NK-92 (cell line): ENCODE measurements around the gene STK25.

Source experiments
- DNase-seq: peaks from one replicate; lab custom pipeline; 2025; ENCODE audit not compliant: unreplicated experiment; lab: John Stamatoyannopoulos, UW

The STK25 gene

DNA sequence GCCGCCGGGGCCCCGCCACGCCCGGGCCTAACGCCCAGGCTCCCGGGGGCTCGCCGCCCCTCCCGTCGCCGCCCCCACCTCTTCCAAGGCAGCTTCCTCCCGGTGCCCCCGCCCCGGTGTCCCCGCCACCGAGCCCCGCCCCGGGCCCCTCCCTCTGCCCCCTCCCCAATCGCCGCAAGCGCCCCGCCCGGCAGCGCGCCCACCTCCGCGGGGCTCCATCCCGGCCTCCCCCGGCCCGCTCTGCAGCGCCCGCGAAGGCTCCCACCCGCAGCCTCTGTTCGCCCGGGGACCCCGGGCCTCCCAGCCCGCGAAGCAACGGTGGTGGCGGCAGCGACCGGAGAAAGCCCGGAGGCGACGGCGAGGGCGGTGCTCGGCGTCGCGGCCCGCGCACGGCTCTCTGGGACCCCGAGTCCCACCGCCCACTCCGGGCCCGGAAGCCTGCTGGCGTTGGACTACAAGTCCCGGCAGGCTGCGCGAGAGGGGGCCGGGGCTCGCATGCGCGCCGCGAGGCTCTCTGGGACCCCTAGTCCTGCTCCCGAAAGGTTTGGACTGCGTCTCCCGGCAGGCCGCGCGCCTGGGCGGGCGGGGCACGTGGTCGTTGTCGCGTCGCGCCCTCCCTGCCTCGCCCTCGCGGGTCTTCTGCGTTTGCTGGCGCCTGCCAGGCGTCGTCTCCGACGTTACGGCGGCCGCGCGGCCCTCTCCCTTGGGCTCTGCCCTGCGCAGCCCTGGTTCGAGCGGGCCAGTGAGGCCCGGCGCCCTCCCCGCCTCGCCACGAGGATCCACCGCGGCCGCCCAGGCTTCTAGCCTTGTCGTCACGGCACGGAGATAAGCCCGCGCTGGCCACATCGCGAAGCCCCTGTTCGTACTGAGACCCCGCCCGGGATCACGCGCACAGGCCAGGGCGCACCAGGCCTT is at the start of gene STK25:
STK25 (minus strand) TSS at position 345 of the 915 bp plus-strand sequence. CDS start 549 bp downstream, outside the sequence.
- peak; percentile 76 for DNase-seq

DNA sequence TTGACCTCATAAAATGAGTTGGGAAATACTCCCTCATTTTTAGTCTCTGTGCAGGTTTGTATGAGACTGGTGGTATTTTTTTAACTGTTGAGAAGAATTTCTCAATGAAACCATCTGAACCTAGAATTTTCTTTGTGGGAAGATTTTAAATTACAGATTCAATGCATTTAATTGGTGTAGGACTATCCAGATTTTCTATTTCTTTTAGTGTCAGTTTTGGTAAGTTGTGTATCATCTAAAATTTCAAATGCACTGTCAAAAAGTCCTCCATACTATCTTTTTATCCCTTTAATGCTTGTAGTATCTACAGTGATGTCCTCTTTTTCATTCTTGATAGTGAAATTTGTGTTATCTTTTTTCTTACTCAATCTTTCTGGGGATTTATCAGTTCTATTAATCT is 48.4 kb upstream of the STK25 start:
- no peak for DNase-seq

DNA sequence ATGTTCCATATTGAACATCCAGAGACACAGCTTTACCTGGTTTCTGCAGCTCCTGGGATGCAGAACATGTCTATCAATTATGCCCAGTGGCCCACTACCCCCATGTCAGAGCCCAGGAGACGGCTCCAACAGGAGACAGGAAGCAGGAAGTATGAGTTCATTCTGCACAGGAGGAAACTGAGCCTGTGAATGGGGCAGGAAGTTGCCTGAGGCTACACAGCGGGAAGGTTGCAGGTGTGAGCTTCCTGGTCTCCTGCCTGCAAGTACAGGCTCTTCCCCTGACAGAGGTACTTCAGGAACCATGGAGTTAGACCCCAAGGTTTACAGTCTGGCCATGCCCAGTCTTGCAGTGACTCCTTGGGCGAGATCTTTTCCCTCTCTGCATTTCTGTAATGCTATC is 47.3 kb upstream of the STK25 start:
- DNase-seq = no peak

DNA sequence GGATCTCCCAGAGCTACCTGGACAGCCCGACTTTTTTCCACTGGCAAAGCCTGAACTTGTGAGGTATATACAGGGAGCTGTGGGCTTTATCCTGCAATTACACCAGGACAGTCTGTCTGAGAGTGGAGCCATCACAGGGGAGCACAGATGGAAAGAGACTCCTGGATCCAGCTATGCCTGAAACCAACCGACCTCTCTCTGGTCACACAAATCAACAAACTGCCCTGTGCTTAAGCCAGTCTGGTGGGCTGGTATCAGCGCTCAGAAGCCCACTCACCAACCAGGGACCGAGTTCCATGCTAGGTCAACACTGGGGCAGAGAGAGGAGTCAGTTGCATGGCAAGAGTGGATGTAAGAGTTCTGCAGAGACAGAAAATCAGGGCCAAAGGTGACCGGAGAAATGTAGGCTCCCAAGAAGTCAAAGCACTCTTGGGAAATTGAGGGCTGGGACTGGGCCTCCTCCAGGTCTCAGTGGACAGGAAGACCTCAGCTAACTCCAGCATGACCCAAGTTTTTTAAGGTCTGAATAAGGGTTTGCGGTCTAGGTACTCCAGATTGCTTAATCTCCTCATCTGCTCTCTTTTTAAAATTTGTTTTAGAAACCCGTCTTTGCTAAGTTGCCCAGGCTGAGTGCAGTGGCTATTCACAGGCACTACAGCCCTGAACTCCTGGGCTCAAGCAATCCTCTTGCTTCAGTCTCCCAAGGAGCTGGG is 46.4 kb upstream of the STK25 start:
- no peak for DNase-seq

DNA sequence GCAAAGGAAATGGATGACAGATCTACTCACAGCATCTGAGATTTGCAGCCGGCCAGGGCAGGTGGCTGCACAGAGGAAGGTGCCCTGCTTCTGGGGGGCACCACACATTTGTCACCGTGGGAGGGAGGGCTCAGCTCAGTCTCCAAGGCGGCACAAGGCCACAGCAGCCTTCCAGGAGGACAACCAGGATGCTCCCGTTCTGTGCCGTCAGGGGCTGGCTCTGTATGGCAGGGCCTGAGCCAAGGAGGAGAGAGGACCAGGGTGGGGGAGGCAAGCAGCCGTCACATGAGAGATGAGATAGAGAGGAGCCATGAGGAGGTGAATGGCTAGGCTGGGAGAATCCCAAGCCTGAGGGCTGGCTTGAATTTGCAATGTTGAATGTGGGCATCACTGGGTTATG is 45.6 kb upstream of the STK25 start:
- no peak for DNase-seq

DNA sequence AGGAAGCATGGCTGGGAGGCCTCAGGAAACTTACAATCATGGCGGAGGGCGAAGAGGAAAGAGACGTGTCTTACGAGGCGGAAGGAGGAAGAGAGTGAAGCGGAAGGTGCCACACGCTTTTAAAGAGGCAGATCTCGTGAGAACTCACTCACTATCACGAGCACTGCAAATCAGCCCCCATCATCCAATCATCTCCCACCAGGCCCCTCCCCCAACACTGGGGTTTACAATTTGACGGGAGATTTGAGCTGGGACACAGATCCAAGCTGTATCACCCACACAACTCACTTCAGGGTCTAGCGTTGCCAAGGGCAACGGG is 45.1 kb upstream of the STK25 start:
- no peak for DNase-seq

DNA sequence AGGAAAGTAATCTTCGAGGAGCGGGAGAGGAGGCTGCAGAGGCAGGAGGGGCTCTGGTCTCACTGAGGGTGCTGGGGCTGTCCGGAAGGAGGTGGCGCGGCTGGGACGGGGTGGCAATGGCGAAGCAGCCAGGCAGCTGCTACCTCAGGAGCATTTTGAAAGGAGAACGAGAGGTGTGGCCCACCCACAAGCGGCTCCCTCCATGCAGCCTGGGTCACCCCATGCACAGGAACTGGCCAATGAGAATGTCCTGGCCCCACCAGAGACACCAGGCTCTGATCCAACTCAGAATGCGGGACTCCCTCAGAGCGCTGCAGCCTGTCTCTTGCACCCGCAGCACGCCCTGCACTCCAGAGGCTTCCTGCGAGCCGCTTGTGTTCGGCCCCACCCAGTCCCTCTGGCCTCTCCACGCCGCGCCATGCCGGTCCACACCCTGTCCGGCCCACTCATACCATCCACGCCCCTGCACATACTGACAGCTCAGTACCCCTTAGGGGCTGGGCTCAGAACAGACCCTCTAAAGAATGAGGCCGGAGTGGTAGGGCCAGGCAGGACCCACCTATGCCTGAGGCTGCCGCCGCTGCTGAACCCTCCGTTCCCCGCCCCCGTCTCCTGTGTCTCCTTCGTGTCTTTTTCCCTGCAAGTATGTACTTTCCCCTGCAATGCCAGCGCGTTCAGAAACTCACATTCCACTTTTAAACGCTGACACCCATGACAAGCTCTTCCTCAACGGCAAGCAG is 43.8 kb upstream of the STK25 start:
- no peak for DNase-seq

DNA sequence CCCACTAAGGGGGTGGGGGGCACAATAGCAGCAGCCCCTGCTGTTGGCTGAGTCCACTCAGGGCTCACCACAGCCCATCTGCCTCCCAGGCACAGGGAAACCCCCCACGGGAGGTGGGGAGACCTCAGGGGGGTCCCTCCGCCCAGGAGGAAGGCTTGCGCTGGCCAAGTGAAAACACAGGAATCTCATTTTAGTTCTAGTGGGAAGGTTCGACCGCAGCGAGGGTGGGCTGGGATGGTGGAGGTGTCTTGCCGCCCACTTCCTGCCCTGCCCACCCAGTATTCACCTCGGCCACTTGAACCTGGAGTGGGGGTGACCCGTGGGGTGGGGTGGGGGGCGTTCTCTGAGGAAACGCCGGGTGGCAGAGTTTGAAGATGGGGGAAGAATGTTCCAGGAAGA is 43.2 kb upstream of the STK25 start:
- DNase-seq = no peak

DNA sequence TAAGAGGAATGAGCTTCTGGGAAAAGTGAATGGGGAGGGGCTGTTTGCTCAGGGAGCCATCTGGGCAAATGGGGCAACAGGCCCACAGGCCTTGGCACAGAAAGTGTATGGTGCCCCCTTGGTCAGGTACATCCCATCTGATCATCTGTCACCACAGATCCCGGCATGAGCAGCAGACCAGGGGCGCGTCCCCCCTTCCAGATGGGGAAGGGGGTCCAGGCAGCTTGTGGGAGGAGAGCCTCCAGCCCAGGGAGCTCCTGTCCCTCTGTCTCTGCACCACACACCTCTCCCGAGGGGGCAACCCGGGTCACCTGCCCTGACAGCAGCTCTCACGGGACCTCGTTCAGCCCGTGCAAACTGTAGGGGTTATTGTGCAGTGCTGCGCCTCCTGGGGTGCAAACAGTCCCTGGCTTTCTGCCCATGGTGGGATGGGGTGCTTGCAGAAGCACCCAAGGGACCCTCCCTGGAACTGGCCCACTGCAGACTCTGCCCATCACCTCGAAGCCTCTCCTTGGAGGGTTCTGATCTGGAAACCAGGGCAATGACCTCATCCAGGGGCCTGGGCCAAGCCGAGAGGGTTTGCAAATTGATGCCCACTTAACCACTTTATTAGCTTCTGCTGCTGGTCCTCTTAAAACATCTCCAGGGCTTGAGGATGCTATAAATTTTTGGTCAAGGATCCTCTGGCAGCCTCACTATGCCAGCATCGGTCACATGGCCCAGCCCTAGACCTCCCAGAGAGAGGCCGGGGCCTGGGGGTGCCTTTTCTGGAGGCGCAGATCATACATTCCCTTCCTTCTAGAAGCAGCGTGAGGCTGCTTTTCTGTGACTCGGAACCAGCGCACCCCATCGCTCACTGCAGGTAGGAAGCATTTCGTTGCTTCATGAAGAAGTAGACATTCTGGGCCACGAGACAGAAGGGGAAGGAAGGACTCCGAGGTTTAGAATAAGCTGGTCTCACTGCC is 42.5 kb upstream of the STK25 start:
- no peak for DNase-seq

DNA sequence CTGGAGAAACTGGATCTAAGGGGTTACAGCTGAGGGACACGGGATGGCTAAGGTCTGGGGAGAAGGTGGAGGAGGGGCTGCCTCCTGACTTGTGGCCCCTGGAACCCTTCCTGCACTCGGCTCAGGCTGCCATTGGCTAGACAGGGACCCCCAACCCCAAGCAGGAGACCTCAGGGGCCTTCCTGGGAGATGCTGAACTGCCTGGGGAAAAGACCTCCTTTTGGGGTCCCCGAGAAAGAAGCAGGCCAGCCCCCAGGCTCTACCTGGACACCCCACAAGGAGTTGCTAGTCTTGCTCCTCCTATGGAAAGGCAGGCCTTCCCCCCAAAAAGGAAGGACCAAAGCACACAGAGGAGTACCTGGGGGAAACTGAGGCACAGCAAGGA is 40.1 kb upstream of the STK25 start:
- DNase-seq = no peak

DNA sequence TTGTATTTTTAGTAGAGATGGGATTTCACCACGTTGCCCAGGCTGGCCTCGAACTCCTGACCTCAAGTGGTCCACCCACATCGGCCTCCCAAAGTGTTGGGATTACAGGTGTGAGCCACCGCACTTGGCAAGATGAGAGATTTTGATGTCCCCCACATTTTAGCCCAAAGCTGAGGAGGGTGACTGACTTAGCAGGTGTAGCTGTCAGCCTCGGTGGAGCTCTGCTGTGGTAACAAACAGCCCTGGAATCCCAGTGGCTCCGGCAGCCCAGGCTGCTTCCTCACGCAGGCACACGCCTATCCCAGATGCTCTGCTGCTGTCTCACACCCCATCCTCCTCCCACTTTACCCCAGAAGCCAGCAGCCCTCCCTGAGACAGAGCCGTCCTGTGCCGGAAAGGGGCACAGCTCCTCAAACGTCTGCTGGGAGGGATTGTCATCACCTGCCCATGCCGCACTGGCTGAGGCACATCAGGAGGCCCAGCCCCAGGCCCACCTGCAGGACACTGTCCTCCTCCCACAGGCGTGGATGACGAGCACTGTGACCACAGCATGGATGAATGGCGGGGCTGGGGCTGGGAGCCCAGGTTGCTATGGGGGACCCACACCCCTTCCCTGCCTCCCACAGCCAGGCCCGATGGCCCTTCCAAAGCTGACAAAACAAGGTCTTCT is 39.5 kb upstream of the STK25 start:
- no peak for DNase-seq

DNA sequence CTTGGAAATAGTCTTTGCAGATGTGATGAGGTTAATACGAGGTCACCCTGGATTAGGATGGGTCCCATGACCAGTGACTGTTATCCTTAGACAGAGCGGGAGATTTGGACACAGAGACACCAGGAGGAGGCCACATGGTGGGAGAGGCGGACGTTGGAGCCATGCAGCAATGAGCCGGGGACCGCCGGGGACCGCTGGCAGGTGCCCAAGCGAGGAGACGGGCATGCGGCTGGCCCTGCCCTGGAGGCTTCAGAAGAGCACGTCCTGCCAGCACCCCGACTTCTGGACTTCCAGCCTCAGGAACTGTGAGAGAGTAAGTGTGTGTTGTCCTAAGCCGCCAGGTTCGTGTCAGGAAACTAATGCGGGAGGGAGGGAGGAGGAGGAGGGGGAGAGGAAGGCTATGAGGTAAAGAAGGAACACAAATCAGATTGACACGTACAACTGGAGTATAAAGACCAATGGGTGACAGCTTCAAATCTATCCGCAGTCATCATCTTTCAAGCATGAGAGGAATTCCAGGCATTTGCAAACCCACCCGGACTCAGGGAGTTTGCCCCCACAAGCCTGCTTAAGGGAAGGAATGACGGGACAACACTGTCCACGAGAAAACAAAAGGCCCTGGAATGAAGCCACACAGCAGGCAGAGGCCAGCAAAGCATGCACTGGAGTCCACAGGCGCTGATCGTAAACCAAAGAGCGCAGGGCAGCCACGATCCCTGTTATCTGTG is 38.6 kb upstream of the STK25 start:
- no peak for DNase-seq

DNA sequence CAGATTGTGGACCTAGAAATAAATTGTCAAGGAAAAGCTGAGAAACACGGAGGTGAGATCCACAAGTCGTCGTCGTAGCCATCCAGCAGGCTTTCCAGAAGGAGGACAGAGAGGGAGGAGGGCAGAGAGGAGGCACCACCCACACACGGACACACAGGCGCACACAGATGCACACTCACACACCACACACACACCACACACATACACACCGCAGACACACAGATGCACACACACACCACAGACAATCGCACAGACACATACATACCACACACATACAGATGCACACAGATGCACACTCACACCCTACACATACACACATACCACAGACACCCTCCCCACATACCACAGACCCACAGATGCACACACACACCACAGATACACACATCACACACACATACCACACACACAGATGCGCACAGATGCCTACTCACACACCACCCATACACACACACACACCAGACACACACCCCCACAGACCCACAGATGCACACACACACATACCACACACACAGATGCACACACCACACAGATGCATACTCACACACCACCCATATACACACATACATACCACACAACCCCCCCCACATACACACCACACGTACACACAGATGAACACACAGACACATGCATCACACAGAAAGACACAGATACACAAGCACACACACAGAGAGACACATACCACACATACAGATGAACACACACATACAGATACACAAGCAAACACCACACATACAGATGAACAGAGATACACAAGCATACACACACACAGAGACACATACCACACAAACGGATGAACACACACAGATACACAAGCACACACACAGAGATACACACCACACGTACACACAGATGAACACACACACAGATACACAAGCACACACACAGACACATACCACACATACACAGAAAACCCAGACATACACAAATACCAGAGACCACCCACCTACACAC is 37.4 kb upstream of the STK25 start:
- no peak for DNase-seq

DNA sequence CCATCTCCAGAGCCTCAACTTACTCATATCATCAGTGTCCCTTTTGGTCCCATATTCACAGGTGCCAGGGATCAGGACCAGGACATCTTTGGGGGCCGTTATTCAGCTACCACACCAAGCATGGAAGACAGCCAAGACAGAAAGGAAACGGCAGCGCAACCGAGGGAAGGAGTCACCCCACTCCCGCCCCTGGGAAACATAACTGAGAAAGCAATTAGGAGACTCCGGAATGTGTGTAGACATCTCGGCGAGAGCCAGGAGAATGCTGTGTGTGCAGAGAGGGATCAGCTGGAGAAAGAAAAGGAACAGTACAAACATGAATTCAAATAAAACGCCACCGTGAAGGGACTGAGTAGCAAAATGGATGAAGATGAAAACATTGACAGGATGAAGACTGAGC is 36.7 kb upstream of the STK25 start:
- DNase-seq = no peak

DNA sequence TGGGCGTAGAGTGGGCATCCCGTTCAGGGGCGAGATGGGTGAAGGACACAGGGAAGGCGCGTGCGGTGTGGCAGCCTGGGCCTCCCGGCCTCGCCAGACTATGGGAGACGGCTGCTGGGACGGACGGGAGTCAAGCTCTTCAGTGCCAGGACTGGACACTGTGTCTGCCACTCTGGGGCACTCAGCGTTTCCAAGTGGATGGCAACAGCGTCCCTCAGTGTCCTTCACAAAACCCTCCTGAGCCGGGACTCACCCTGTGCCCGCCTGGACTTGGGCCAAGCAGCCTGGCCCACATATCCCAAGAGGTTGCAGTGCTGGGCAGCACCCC is 33.9 kb upstream of the STK25 start:
- no peak for DNase-seq

DNA sequence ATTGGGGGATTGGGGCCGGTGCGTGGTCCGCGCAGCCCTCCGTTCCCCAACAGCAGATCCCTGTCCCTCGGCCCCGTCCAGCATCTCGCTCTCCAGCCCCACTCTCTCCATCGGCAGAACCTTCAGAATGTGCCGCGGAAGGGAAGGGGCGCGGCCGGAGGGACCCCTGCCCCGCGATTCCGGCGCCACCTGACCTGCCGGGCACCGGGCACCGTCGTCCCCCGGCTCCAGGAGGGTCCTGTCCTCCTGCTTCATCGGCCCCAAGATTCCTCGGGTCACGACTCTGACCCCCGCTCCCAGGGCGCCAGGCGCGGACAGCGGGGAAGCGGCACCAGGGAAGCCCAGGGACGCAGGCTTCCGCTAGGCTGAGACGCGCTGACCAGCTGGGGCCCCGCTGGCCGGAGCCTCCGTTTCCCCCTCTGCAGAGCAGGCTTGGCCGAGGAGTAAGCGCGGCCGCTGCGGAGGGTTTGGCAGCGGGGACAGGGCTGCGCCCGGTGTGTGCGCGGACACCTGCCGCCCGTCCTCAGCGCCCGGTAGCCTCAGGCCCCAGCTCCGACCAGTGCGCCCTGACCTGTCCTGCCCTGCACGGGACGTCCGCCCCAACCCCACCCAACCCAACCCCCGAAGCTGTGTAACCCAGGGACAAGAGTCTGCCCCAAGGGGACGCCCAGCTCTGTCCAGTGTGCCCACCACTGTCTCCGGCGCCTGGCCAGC is 33.3 kb upstream of the STK25 start:
- DNase-seq = no peak

DNA sequence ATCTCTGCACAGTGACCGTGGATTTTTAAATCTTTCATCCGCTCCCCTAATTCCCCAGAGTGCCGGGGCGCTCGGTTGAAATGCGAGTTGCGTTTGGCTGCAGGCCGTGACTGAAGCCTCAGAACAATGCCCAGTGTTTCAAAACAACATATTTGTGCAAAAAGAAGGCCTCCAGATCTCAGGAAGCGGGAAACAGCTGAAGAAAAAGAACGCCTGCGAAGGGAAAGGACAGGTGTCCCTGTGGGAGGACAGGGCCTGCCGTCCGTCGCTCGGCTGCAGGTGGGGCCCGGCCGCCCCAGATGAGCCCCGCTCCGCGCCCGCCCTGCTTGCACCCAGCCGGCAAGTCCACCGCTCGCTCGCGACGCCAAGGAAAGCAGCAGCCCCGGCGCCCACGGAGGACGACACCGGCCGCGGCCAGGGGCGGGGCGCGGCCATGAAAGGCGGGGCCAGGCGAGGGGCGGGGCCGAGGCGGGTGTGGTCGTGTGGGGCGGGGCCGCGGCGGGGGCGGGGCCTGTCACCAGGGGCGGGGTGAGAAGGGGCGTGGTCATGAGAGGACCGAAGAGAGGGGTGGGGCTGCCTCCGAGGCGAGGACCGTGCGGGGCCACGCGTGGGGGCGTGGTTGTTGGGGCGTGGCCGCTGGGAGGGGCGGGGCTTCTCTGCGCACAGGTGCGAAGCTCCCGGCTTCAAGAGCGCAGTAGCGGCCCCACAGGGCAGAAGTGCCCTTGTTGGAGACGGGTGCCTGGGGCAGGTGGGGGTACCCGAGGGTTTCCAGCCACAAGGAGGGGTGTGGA is 32.6 kb upstream of the STK25 start:
- no peak for DNase-seq
